K562 (cell line): ENCODE results near the gene CBX4. TPM values are rescaled to one million over a fixed set of nuclear protein-coding genes. Genes with fewer than 3 reads are reported as not detected.

ENCODE experiments used
- BRD9 ChIP-seq: fragments of 450-650 bp; IDR thresholded peaks from 2 replicates; pipeline ENCODE4 v1.6.1; 2018; ENCODE audit warnings: low read depth; ENCODE audit not compliant: partially characterized antibody
- CXXC5 ChIP-seq: fragments of 250-450 bp; sonication (Bioruptor Pico); IDR thresholded peaks from 2 replicates; pipeline ENCODE4 v1.8.0; 2022; ENCODE audit warnings: inconsistent platforms, mild to moderate bottlenecking, moderate library complexity
- DIDO1 ChIP-seq: fragments of 450-650 bp; IDR thresholded peaks from 2 replicates; pipeline ENCODE4 v1.6.1; 2016; ENCODE audit warnings: low read depth, missing biosample characterization, missing genetic modification characterization
- HDAC3 ChIP-seq: fragments of 450-650 bp; IDR thresholded peaks from 2 replicates; pipeline ENCODE4 v1.6.1; 2018; ENCODE audit warnings: borderline replicate concordance, mild to moderate bottlenecking, moderate library complexity; ENCODE audit not compliant: partially characterized antibody
- KDM1A ChIP-seq, 2 experiments: fragments of 450-650 bp; IDR thresholded peaks; 2 replicates each; pipeline ENCODE4 v1.6.1; 2016; ENCODE audit warnings: mild to moderate bottlenecking in 2 of 2
- MAFK ChIP-seq: IDR thresholded peaks from 2 replicates; pipeline ENCODE4 v1.6.1; 2011; ENCODE audit warnings: low read length, improper control_type of control experiment
- MEIS2 ChIP-seq: fragments of 450-650 bp; IDR thresholded peaks from 2 replicates; pipeline ENCODE4 v1.6.1; 2014; ENCODE audit warnings: mild to moderate bottlenecking; ENCODE audit not compliant: partially characterized antibody
- NR2C1 ChIP-seq, 2 experiments: fragments of 450-650 bp; IDR thresholded peaks; 2 replicates each; pipeline ENCODE4 v1.6.1; 2017; ENCODE audit warnings: mild to moderate bottlenecking in 2 of 2, antibody characterized with exemption in 1 of 2, inconsistent platforms in 1 of 2, missing compliant biosample characterization in 1 of 2, missing genetic modification characterization in 1 of 2
- OTX1 ChIP-seq: fragments of 450-650 bp; formaldehyde crosslinking; IDR thresholded peaks from 2 replicates; pipeline ENCODE4 v1.4.0; 2022; ENCODE audit warnings: mild to moderate bottlenecking
- RB1 ChIP-seq: fragments of 450-650 bp; IDR thresholded peaks from 2 replicates; pipeline ENCODE4 v1.6.1; 2017; ENCODE audit warnings: low read depth, mild to moderate bottlenecking
- SMARCB1 ChIP-seq: IDR thresholded peaks from 2 replicates; pipeline ENCODE4 v1.6.1; 2011; ENCODE audit warnings: improper control_type of control experiment, low read depth; ENCODE audit not compliant: insufficient read length
- SMARCE1 ChIP-seq: fragments of 450-650 bp; IDR thresholded peaks from 2 replicates; pipeline ENCODE4 v1.7.1; 2016; ENCODE audit warnings: mild to moderate bottlenecking
- SRF ChIP-seq, 2 experiments: fragments of 250-450, 450-650 bp in 1 of 2; sonication (Bioruptor Pico) in 1 of 2; sonication (generic) in 1 of 2; formaldehyde crosslinking; IDR thresholded peaks; 2 replicates each; pipeline versions ENCODE4 v1.5.0 to v1.5.1; 2020 to 2022; ENCODE audit warnings: mild to moderate bottlenecking in 1 of 2, missing genetic modification reagents in 1 of 2
- SRSF1 ChIP-seq: fragments of 200-400 bp; formaldehyde crosslinking; IDR thresholded peaks from 2 replicates; pipeline ENCODE4 v1.6.1; 2017; ENCODE audit warnings: mild to moderate bottlenecking, low read depth, low read length, moderate library complexity
- ZFP30 ChIP-seq: fragments of 250-450 bp; sonication (Bioruptor Pico); IDR thresholded peaks from 2 replicates; pipeline ENCODE4 v1.8.0; 2022; ENCODE audit warnings: moderate library complexity, mild to moderate bottlenecking, inconsistent platforms, borderline replicate concordance
- ZNF143 ChIP-seq: sonication (generic); formaldehyde crosslinking; IDR thresholded peaks from 2 replicates; pipeline ENCODE4 v1.9.0; 2022; ENCODE audit warnings: mild to moderate bottlenecking, missing genetic modification reagents
- ZNF347 ChIP-seq: fragments of 450-650 bp; formaldehyde crosslinking; IDR thresholded peaks from 2 replicates; pipeline ENCODE4 v1.4.0; 2020; ENCODE audit warnings: low read depth, mild to moderate bottlenecking, moderate library complexity
- ZNF41 ChIP-seq: fragments of 250-450 bp; sonication (Bioruptor Pico); conservative IDR thresholded peaks from 2 replicates; pipeline ENCODE4 v1.4.0; 2020; ENCODE audit warnings: mild to moderate bottlenecking
- ZNF75A ChIP-seq: fragments of 450-650 bp; formaldehyde crosslinking; IDR thresholded peaks from 2 replicates; pipeline ENCODE4 v1.4.0; 2020; ENCODE audit warnings: mild to moderate bottlenecking
- ZNF79 ChIP-seq: fragments of 250-450 bp; sonication (Bioruptor Pico); IDR thresholded peaks from 2 replicates; pipeline ENCODE4 v1.4.0; 2020; ENCODE audit warnings: low read depth, mild to moderate bottlenecking, moderate library complexity
- polyA plus RNA-seq, 8 experiments: library from polyadenylated mRNA; depleted of rRNA in 4 of 8; stranded (reverse) in 5 of 8; unstranded in 3 of 8; fragments of >200 nt; fragmentation: Nextera tagmentation in 2 of 8; fragmentation: Illumina TruSeq in 1 of 8; extraction: Ambion mirVana in 2 of 8; extraction: Trizol in 1 of 8; gene quantifications; 2 replicates each; pipeline versions ENCODE4 v1.2.1 to v1.2.3, GENCODE V29; 2011 to 2014; ENCODE audit warnings: inconsistent platforms in 1 of 8, missing spikeins in 1 of 8
- total RNA-seq, 7 experiments: library from RNA; depleted of rRNA in 6 of 7; stranded (reverse); fragments of >200 nt in 6 of 7; fragmentation: Illumina TruSeq in 2 of 7; extraction: Trizol in 2 of 7; gene quantifications; 2 replicates each; pipeline versions ENCODE4 v1.2.1 to v1.2.3, GENCODE V29; 2011 to 2021; ENCODE audit warnings: low replicate concordance in 1 of 7
- TF ChIP-seq, protein P1 (sequence below): fragments of 450-650 bp; IDR thresholded peaks from 2 replicates; pipeline ENCODE4 v1.6.1; 2016
- TF ChIP-seq, protein P2 (sequence below): fragments of 450-650 bp; formaldehyde crosslinking; IDR thresholded peaks from 2 replicates; pipeline ENCODE4 v1.4.0; 2020; ENCODE audit warnings: mild to moderate bottlenecking, moderate library complexity
- TF ChIP-seq, protein P3 (sequence below): fragments of 250-450 bp; sonication (Bioruptor Pico); IDR thresholded peaks from 2 replicates; pipeline ENCODE4 v1.4.0; 2020; ENCODE audit warnings: mild to moderate bottlenecking, moderate library complexity, borderline replicate concordance

Gene CBX4
- total and polyA plus RNA-seq, 9 of the 15 experiments (the other 6 are each of a cell fraction or from before 2014, with no cell fraction given) = 0.98 to 50.5 (median 10.0) TPM

GRCh38 chr17:79826204-79826680 is 13.0 kb downstream of the CBX4 start (continued):
- TF ChIP-seq SRF (CRISPR knock-in tag; IDR thresholded peaks at IDR 0.05) (peak in 1 of 2 experiments; percentile 37; a peak in 1 of 4 replicates), ZNF79 (CRISPR knock-in tag) (no peak), MAFK (no peak), ZNF41 (no peak), SMARCE1 (peak; percentile 79), NR2C1 (IDR thresholded peaks at IDR 0.05) (no peak), NR2C1 (tag; IDR thresholded peaks at IDR 0.05) (0 out of 2 replicates have a peak, but pooled peaks have one; percentile 23), KDM1A (IDR thresholded peaks at IDR 0.05) (peak in 1 of 2 experiments; percentile 78; a peak in 2 of 4 replicates), ZNF347 (CRISPR knock-in tag) (no peak), SMARCB1 (no peak), HDAC3 (peak; percentile 69), DIDO1 (tag) (no peak), OTX1 (CRISPR knock-in tag) (0 out of 2 replicates have a peak, but pooled peaks have one; percentile 33), ZFP30 (CRISPR knock-in tag) (no peak), ZNF143 (CRISPR knock-in tag) (no peak), BRD9 (peak; percentile 25), RB1 (0 out of 2 replicates have a peak, but pooled peaks have one; percentile 16), SRSF1 (no peak), CXXC5 (peak; percentile 71), ZNF75A (CRISPR knock-in tag) (peak; percentile 78; the same call in 1 of the 2 replicates), MEIS2 (no peak)
- TF ChIP-seq, protein P1, sequence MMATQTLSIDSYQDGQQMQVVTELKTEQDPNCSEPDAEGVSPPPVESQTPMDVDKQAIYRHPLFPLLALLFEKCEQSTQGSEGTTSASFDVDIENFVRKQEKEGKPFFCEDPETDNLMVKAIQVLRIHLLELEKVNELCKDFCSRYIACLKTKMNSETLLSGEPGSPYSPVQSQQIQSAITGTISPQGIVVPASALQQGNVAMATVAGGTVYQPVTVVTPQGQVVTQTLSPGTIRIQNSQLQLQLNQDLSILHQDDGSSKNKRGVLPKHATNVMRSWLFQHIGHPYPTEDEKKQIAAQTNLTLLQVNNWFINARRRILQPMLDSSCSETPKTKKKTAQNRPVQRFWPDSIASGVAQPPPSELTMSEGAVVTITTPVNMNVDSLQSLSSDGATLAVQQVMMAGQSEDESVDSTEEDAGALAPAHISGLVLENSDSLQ = no peak
- TF ChIP-seq, protein P2, sequence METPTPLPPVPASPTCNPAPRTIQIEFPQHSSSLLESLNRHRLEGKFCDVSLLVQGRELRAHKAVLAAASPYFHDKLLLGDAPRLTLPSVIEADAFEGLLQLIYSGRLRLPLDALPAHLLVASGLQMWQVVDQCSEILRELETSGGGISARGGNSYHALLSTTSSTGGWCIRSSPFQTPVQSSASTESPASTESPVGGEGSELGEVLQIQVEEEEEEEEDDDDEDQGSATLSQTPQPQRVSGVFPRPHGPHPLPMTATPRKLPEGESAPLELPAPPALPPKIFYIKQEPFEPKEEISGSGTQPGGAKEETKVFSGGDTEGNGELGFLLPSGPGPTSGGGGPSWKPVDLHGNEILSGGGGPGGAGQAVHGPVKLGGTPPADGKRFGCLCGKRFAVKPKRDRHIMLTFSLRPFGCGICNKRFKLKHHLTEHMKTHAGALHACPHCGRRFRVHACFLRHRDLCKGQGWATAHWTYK (CRISPR knock-in tag) = no peak; the same call in 1 of the 2 replicates
- TF ChIP-seq, protein P3, sequence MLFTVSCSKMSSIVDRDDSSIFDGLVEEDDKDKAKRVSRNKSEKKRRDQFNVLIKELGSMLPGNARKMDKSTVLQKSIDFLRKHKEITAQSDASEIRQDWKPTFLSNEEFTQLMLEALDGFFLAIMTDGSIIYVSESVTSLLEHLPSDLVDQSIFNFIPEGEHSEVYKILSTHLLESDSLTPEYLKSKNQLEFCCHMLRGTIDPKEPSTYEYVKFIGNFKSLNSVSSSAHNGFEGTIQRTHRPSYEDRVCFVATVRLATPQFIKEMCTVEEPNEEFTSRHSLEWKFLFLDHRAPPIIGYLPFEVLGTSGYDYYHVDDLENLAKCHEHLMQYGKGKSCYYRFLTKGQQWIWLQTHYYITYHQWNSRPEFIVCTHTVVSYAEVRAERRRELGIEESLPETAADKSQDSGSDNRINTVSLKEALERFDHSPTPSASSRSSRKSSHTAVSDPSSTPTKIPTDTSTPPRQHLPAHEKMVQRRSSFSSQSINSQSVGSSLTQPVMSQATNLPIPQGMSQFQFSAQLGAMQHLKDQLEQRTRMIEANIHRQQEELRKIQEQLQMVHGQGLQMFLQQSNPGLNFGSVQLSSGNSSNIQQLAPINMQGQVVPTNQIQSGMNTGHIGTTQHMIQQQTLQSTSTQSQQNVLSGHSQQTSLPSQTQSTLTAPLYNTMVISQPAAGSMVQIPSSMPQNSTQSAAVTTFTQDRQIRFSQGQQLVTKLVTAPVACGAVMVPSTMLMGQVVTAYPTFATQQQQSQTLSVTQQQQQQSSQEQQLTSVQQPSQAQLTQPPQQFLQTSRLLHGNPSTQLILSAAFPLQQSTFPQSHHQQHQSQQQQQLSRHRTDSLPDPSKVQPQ = no peak
